Astrocyte (in vitro differentiated cells and primary cell): ENCODE data around the gene CACNA1C. TPM values are rescaled to one million over a fixed set of nuclear protein-coding genes. Genes with fewer than 3 reads are reported as not detected.

Source experiments
- DNase-seq: peaks from one replicate; pipeline ENCODE4 v3.0.0-alpha.2; 2010; ENCODE audit warnings: low read depth
- FAIRE-seq: peaks from 2 replicates; lab custom pipeline; 2011; peaks lifted over from hg19 to GRCh38; lab: Jason Lieb, UNC
- H2AFZ ChIP-seq: 2 replicates; pipeline ENCODE4 v1.6.0; 2012; ENCODE audit warnings: low read depth, low read length, inconsistent platforms
- H3K27ac ChIP-seq: 2 replicates; pipeline ENCODE4 v1.5.1; 2011; ENCODE audit warnings: low read depth, low read length, inconsistent platforms
- H3K27me3 ChIP-seq: 2 replicates; pipeline ENCODE4 v1.6.0; 2011; ENCODE audit warnings: low read length, inconsistent platforms; ENCODE audit not compliant: insufficient read depth
- H3K36me3 ChIP-seq: 2 replicates; pipeline ENCODE4 v1.5.1; 2011; ENCODE audit warnings: low read length, inconsistent platforms; ENCODE audit not compliant: insufficient read depth
- H3K4me1 ChIP-seq: 2 replicates; pipeline ENCODE4 v1.5.1; 2011; ENCODE audit warnings: low read length, inconsistent platforms; ENCODE audit not compliant: insufficient read depth
- H3K4me2 ChIP-seq: 2 replicates; pipeline ENCODE4 v1.6.0; 2012; ENCODE audit warnings: low read length, inconsistent platforms
- H3K4me3 ChIP-seq: 2 replicates; pipeline ENCODE4 v1.5.1; 2011; ENCODE audit warnings: low read depth, mild to moderate bottlenecking, low read length, inconsistent platforms; ENCODE audit not compliant: insufficient read depth
- H3K79me2 ChIP-seq: 2 replicates; pipeline ENCODE4 v1.6.0; 2012; ENCODE audit warnings: mild to moderate bottlenecking, low read length, inconsistent platforms; ENCODE audit not compliant: insufficient read depth
- H3K9ac ChIP-seq: 2 replicates; pipeline ENCODE4 v1.6.0; 2012; ENCODE audit warnings: mild to moderate bottlenecking, low read length, inconsistent platforms
- H3K9me3 ChIP-seq: 2 replicates; pipeline ENCODE4 v1.5.1; 2012; ENCODE audit warnings: low read depth, mild to moderate bottlenecking, low read length, inconsistent platforms; ENCODE audit not compliant: insufficient read depth
- H4K20me1 ChIP-seq: 2 replicates; pipeline ENCODE4 v1.6.0; 2012; ENCODE audit warnings: low read length, inconsistent platforms; ENCODE audit not compliant: insufficient read depth
- H3K27ac Mint-ChIP-seq: one replicate; pipeline ENCODE4 v1.8.0; 2021; ENCODE audit warnings: mild to moderate bottlenecking, mixed read lengths; ENCODE audit not compliant: unreplicated experiment
- H3K27me3 Mint-ChIP-seq: one replicate; pipeline ENCODE4 v1.8.0; 2021; ENCODE audit warnings: low read depth, mixed read lengths; ENCODE audit not compliant: unreplicated experiment
- H3K36me3 Mint-ChIP-seq: one replicate; pipeline ENCODE4 v1.8.0; 2021; ENCODE audit warnings: low read depth, mixed read lengths; ENCODE audit not compliant: unreplicated experiment
- H3K4me1 Mint-ChIP-seq: one replicate; pipeline ENCODE4 v1.8.0; 2021; ENCODE audit warnings: low read depth, mixed read lengths; ENCODE audit not compliant: unreplicated experiment
- H3K4me3 Mint-ChIP-seq: one replicate; pipeline ENCODE4 v1.8.0; 2021; ENCODE audit warnings: mild to moderate bottlenecking, moderate library complexity, mixed read lengths; ENCODE audit not compliant: unreplicated experiment
- H3K9me3 Mint-ChIP-seq: one replicate; pipeline ENCODE4 v1.8.0; 2021; ENCODE audit warnings: mild to moderate bottlenecking, mixed read lengths; ENCODE audit not compliant: unreplicated experiment
- EZH2 ChIP-seq: IDR thresholded peaks from 2 replicates; pipeline ENCODE4 v1.6.1; 2012; ENCODE audit warnings: mild to moderate bottlenecking, low read length, inconsistent platforms; ENCODE audit not compliant: insufficient read depth
- total RNA-seq: library from RNA; stranded (reverse); gene quantifications from 2 replicates; pipeline ENCODE4 v1.2.1, GENCODE V29; 2021
- TF ChIP-seq, protein P1 (sequence below): IDR thresholded peaks from 2 replicates; pipeline ENCODE4 v1.5.1; 2011; ENCODE audit warnings: low read depth, mild to moderate bottlenecking, inconsistent platforms, low read length, moderate library complexity; ENCODE audit not compliant: insufficient read depth

Gene CACNA1C
- total RNA-seq, 1 donor from 2014 or later: 2.1 TPM

DNA sequence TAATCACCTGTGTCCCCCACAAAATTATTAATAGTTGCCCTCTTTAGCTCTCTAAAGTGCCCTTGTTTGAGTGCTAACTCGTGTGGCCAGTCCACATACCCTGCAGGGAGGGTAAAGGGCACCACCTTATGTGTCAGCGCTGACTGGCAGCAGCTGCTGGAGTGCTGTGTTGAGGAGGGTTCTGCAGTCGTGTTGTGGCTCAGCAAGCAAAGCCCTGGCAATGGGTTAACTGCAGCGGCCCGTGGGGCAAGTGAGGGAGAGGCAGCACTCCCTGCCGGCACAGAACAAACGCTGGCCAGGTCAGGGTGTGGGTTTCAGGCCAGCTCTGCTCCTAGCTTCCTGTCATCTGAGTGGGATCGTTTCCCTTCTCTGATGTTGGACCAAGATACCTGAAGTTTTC lies 369.8 kb downstream of the CACNA1C start:
- H3K4me2 ChIP-seq: no peak overlapping the region
- no peak overlapping the region for H2AFZ ChIP-seq
- peaks cover 5% of the 10 kb centered on the region for H3K27me3 ChIP-seq
- H3K79me2 ChIP-seq: no peaks in the 10 kb centered on the region
- peaks cover 2% of the 10 kb centered on the region for H3K9me3 ChIP-seq
- H3K27ac ChIP-seq: no peak overlapping the region
- Mint-ChIP-seq H3K27ac (no peak overlapping the region), H3K9me3 (no peaks in the 10 kb centered on the region), H3K4me3 (no peak overlapping the region), H3K27me3 (peaks cover 35% of the 10 kb centered on the region), H3K36me3 (no peaks in the 10 kb centered on the region), H3K4me1 (no peaks in the 10 kb centered on the region)
- DNase-seq (no peak), FAIRE-seq (no peak)
- H4K20me1 ChIP-seq: no peaks in the 10 kb centered on the region
- no peak for TF ChIP-seq EZH2
- TF ChIP-seq, protein P1, sequence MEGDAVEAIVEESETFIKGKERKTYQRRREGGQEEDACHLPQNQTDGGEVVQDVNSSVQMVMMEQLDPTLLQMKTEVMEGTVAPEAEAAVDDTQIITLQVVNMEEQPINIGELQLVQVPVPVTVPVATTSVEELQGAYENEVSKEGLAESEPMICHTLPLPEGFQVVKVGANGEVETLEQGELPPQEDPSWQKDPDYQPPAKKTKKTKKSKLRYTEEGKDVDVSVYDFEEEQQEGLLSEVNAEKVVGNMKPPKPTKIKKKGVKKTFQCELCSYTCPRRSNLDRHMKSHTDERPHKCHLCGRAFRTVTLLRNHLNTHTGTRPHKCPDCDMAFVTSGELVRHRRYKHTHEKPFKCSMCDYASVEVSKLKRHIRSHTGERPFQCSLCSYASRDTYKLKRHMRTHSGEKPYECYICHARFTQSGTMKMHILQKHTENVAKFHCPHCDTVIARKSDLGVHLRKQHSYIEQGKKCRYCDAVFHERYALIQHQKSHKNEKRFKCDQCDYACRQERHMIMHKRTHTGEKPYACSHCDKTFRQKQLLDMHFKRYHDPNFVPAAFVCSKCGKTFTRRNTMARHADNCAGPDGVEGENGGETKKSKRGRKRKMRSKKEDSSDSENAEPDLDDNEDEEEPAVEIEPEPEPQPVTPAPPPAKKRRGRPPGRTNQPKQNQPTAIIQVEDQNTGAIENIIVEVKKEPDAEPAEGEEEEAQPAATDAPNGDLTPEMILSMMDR: no peak
- no peak overlapping the region for H3K9ac ChIP-seq
- H3K4me1 ChIP-seq: no peaks in the 10 kb centered on the region
- no peak overlapping the region for H3K4me3 ChIP-seq
- no peaks in the 10 kb centered on the region for H3K36me3 ChIP-seq

DNA sequence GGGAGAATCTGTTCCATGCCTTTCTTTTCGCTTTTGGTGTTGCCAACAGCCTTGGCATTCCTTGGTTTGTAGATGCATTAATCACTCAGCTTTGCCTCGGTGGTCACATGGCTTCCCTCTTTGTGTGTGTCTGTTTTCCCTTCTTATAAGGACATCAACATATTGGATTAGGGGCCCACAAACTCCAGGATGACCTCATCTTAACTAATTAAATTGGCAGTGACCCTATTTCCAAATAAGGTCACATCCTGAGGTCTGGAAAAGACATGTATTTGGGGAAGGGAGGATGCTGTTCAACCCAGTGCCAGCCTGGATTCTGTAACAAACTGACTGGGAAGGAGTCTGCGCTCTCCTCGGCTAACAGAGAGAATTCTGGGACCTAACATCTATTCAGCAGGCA lies 376.2 kb downstream of the CACNA1C start:
- no peak for FAIRE-seq
- Mint-ChIP-seq H3K36me3 (no peaks in the 10 kb centered on the region), H3K27me3 (peaks cover 40% of the 10 kb centered on the region), H3K4me1 (no peaks in the 10 kb centered on the region), H3K4me3 (no peak overlapping the region), H3K27ac (no peak overlapping the region), H3K9me3 (peaks cover 14% of the 10 kb centered on the region)
- H4K20me1 ChIP-seq: no peaks in the 10 kb centered on the region
- H3K79me2 ChIP-seq: no peaks in the 10 kb centered on the region
- no peak overlapping the region for H3K4me2 ChIP-seq
- no peaks in the 10 kb centered on the region for H3K36me3 ChIP-seq
- H3K27me3 ChIP-seq: peaks cover 3% of the 10 kb centered on the region
- no peaks in the 10 kb centered on the region for H3K4me1 ChIP-seq
- H3K9me3 ChIP-seq: peaks cover 2% of the 10 kb centered on the region
- H3K4me3 ChIP-seq: no peak overlapping the region
- H3K27ac ChIP-seq: no peak overlapping the region
- no peak for TF ChIP-seq EZH2
- TF ChIP-seq, protein P1: no peak
- peak; percentile 25 for DNase-seq
- H2AFZ ChIP-seq: no peak overlapping the region
- no peak overlapping the region for H3K9ac ChIP-seq

DNA sequence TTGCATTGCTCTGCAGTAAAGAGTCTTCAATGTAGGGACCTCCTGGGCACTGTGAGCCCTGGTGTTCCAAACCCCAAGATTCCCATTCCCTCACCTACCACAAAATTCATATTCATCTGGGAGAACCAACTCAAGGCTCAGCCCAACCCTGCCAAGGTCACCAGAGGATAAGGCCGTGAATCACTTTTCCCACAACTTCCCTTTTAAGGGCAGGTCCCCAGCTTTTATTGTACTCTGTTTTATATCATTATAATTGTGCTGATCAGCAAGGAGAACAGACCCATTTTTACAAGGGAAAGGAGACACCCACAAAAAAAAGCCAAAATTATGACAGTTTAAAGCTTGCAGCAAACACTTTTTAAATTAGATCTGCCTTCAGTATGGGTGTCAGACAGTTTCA lies 379.0 kb downstream of the CACNA1C start:
- peaks cover 50% of the 10 kb centered on the region for H3K27me3 Mint-ChIP-seq
- Histone ChIP-seq H3K4me1 (no peaks in the 10 kb centered on the region), H3K27ac (no peak overlapping the region), H3K27me3 (no peaks in the 10 kb centered on the region), H3K4me3 (no peak overlapping the region), H3K79me2 (no peaks in the 10 kb centered on the region), H3K4me2 (no peak overlapping the region), H2AFZ (no peak overlapping the region), H3K9me3 (no peaks in the 10 kb centered on the region), H3K36me3 (no peaks in the 10 kb centered on the region), H4K20me1 (no peaks in the 10 kb centered on the region), H3K9ac (no peak overlapping the region)
- no peak for TF ChIP-seq EZH2
- TF ChIP-seq, protein P1: no peak
- H3K4me1 Mint-ChIP-seq: no peaks in the 10 kb centered on the region
- H3K27ac Mint-ChIP-seq: no peak overlapping the region
- H3K9me3 Mint-ChIP-seq: peaks cover 16% of the 10 kb centered on the region
- H3K36me3 Mint-ChIP-seq: no peaks in the 10 kb centered on the region
- DNase-seq (no peak), FAIRE-seq (no peak)
- H3K4me3 Mint-ChIP-seq: no peak overlapping the region
